Stomach (tissue), 9 donors: ENCODE results near the gene MEG3. TPM values are rescaled to one million over a fixed set of nuclear protein-coding genes. Genes with fewer than 3 reads are reported as not detected.

Source experiments
- DNase-seq, 2 donors: peaks; one replicate each; pipeline versions ENCODE4 v3.0.0 to v3.0.0-alpha.2; 2013 to 2019
- H3K27ac ChIP-seq, 5 donors: fragments of 200-600 bp in 4 of 5; sonication (generic) in 4 of 5; one replicate each; pipeline ENCODE4 v1.5.1; 2013 to 2019; ENCODE audit warnings: mild to moderate bottlenecking in 1 of 5, moderate library complexity in 1 of 5
- H3K27me3 ChIP-seq, 3 donors: fragments of 200-600 bp; sonication (generic); one replicate each; pipeline ENCODE4 v1.5.1; 2017 to 2019; ENCODE audit warnings: mixed run types in 1 of 3
- H3K36me3 ChIP-seq, 4 donors: fragments of 200-600 bp; sonication (generic); 1 replicate in 3 of 4; 2 replicates in 1 of 4; pipeline ENCODE4 v1.5.1; 2016 to 2019
- H3K4me1 ChIP-seq, 4 donors: fragments of 200-600 bp; sonication (generic); one replicate each; pipeline ENCODE4 v1.5.1; 2016 to 2019
- H3K4me3 ChIP-seq, 4 donors: fragments of 200-600 bp; sonication (generic) in 3 of 4; one replicate each; pipeline ENCODE4 v1.5.1; 2016 to 2019; ENCODE audit warnings: mild to moderate bottlenecking in 1 of 4
- H3K9me3 ChIP-seq, 4 donors: fragments of 200-600 bp; sonication (generic); one replicate each; pipeline ENCODE4 v1.5.1; 2016 to 2019
- EP300 ChIP-seq: sonication (generic); formaldehyde crosslinking; IDR thresholded peaks from one replicate; pipeline ENCODE4 v1.6.1; 2017; ENCODE audit warnings: antibody characterized with exemption
- POLR2A ChIP-seq, 4 donors: fragments of 450-650 bp; IDR thresholded peaks; one replicate each; pipeline ENCODE4 v1.6.1; 2016; ENCODE audit warnings: antibody characterized with exemption in 4 of 4, control low read depth in 2 of 4, mild to moderate bottlenecking in 1 of 4, moderate library complexity in 1 of 4
- POLR2AphosphoS5 ChIP-seq, 3 donors: sonication (generic); formaldehyde crosslinking; IDR thresholded peaks; one replicate each; pipeline ENCODE4 v1.6.1; 2016; ENCODE audit warnings: antibody characterized with exemption in 3 of 3
- WGBS, 5 donors: extraction: QIAGEN DNeasy Blood & Tissue Kit in 3 of 5; methylation state at CpG; one replicate each; pipeline versions ENCODE4 v1.1.5 to v1.1.7; 2013 to 2018; 5-methylcytosine and 5-hydroxymethylcytosine counted together
- intact Hi-C: fragments of 100-400 bp; cut with DNase I; formaldehyde crosslinking; loops from one replicate; pipeline ENCODE4 v1.15.1; 2023; ENCODE audit warnings: low total_unique reads
- polyA plus RNA-seq, 3 donors: library from polyadenylated mRNA; stranded (reverse); fragments of 200-250 nt; gene quantifications; one replicate each; pipeline ENCODE4 v1.2.3, GENCODE V29; 2013
- total RNA-seq, 5 donors: library from RNA; depleted of rRNA; stranded (reverse); fragments of >200 nt; gene quantifications; one replicate each; pipeline versions ENCODE4 v1.1.0 to v1.2.3, GENCODE V29; 2014 to 2016
- TF ChIP-seq, protein P1 (sequence below), 7 experiments: fragments of 450-650 bp in 4 of 7; fragments of 200-600 bp in 3 of 7; sonication (generic) in 3 of 7; IDR thresholded peaks; one replicate each; pipeline ENCODE4 v1.5.1; 2016 to 2019; ENCODE audit warnings: antibody characterized with exemption in 7 of 7, control low read depth in 2 of 7, mild to moderate bottlenecking in 1 of 7
- donor health status: healthy with polysubstance abuse.
- donor health status: Bipolar disorder and iron deficiency.
- donor health status: healthy.

MEG3 gene
- total and polyA plus RNA-seq, 8 donors: 13.4 to 390 (median 99.2) TPM

DNA sequence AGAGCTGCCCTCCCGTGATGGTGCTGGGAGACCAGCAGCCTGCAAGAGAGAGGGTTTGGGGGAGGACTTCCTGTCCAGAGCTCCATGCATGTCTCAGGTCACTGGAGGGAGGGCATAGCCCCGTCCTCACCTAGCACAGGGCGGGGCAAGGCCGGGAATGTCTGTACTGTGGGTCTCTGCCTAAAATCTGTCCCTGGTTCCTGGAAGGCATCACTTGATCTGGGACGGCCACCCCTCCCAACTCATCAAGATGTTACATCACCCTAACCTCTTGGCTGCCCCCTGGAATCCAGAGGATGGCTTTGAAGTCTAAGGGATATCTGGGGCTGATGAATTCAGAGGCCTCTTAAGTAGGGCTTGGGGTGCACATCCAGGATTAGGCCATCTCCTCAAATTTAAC lies 37.0 kb upstream of the MEG3 start:
- H3K36me3 ChIP-seq: no peaks in the 10 kb centered on the region
- TF ChIP-seq POLR2AphosphoS5 (IDR thresholded peaks at IDR 0.05) (no peak), EP300 (no peak)
- peaks cover 0 to 45% (median 11%) of the 10 kb centered on the region in 3 donors for H3K27me3 ChIP-seq
- WGBS, 5 donors: 54 to 74% (median 60%) methylated on average over 5 of the region's 5 CpGs
- no peak overlapping the region for H3K27ac ChIP-seq
- no peak overlapping the region for H3K4me3 ChIP-seq
- intact Hi-C loops: no loop called here
- no peaks in the 10 kb centered on the region for H3K4me1 ChIP-seq
- no peaks in the 10 kb centered on the region for H3K9me3 ChIP-seq
- DNase-seq: no peak

GRCh38 chr14:100789460-100790417 lies 36.2 kb upstream of the MEG3 start:
- H3K4me3 ChIP-seq: no peak overlapping the region
- WGBS, 5 donors: 82 to 88% (median 84%) methylated on average over 12 of the region's 12 CpGs

DNA sequence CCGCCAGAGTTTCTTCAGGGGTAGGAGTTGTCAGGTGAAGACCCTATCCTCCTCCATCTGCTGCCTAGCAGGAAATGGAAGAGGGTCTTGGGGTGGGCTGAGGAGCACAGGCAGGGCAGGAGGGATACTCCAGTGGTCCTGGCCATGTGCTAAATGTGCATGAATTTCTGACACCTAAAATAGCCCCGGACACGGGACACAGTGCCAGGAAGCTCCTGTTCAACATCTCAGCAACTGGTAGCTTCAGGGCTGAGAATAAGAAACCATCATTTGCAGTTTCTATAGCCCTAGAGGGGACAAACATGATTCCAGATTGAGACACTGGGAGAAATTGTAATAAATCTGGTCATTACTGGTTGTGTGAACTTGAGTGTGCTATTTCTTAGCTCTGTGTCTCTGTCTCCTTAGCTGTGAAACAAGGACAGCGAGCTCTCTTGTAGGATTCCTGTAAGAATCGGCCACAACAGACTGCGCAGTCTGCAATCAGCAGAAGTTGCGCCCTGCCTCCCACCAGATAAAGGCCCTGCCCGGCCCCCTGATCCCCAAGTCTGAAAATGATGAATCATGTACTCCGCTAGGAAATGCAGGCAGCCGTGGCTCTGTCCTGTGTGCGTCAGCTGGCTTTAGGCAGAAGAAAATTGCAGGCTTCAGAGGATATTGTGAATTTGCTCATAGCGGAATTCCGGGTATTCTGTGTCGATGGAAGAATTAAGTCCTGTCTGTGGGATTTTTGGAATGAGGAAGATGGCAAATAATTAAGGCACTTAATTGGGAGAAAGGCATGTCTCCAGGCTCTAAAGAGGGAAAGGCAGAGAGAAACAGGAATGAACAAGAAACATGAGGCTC lies 35.2 kb upstream of the MEG3 start:
- intact Hi-C loops: no loop called here
- Histone ChIP-seq H3K27ac (no peak overlapping the region), H3K4me3 (no peak overlapping the region), H3K36me3 (no peaks in the 10 kb centered on the region), H3K4me1 (no peaks in the 10 kb centered on the region), H3K27me3 (peaks cover 0 to 41% (median 11%) of the 10 kb centered on the region in 3 donors), H3K9me3 (no peaks in the 10 kb centered on the region)
- 78 to 84% (median 84%) methylated on average over 14 of the region's 14 CpGs for WGBS, 5 donors
- peak in 1 of 2 donors; percentile 67 for DNase-seq
- TF ChIP-seq, protein P1, sequence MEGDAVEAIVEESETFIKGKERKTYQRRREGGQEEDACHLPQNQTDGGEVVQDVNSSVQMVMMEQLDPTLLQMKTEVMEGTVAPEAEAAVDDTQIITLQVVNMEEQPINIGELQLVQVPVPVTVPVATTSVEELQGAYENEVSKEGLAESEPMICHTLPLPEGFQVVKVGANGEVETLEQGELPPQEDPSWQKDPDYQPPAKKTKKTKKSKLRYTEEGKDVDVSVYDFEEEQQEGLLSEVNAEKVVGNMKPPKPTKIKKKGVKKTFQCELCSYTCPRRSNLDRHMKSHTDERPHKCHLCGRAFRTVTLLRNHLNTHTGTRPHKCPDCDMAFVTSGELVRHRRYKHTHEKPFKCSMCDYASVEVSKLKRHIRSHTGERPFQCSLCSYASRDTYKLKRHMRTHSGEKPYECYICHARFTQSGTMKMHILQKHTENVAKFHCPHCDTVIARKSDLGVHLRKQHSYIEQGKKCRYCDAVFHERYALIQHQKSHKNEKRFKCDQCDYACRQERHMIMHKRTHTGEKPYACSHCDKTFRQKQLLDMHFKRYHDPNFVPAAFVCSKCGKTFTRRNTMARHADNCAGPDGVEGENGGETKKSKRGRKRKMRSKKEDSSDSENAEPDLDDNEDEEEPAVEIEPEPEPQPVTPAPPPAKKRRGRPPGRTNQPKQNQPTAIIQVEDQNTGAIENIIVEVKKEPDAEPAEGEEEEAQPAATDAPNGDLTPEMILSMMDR (IDR thresholded peaks at IDR 0.05): no peak
- no peak for TF ChIP-seq POLR2AphosphoS5 (IDR thresholded peaks at IDR 0.05)
- no peak for TF ChIP-seq EP300
- no peak for TF ChIP-seq POLR2A (IDR thresholded peaks at IDR 0.05)

More at GRCh38 chr14:100789460-100790417, 36.2 kb upstream of the MEG3 start:
- DNase-seq: no peak
- H3K9me3 ChIP-seq: no peaks in the 10 kb centered on the region
- H3K27me3 ChIP-seq: peaks cover 0 to 45% (median 11%) of the 10 kb centered on the region in 3 donors
- intact Hi-C loops: no loop called here
- no peak overlapping the region for H3K27ac ChIP-seq
- no peaks in the 10 kb centered on the region for H3K36me3 ChIP-seq
- TF ChIP-seq EP300: no peak
- TF ChIP-seq, protein P1 (IDR thresholded peaks at IDR 0.05): no peak
- TF ChIP-seq POLR2A (IDR thresholded peaks at IDR 0.05): no peak
- no peak for TF ChIP-seq POLR2AphosphoS5 (IDR thresholded peaks at IDR 0.05)
- H3K4me1 ChIP-seq: no peaks in the 10 kb centered on the region

- 89 to 95% (median 92%) methylated on average over 7 to 13 of the region's 13 CpGs for WGBS, 5 donors
- Histone ChIP-seq H3K4me3 (no peak overlapping the region), H3K9me3 (no peaks in the 10 kb centered on the region), H3K36me3 (no peaks in the 10 kb centered on the region), H3K4me1 (no peaks in the 10 kb centered on the region), H3K27me3 (peaks cover 0 to 38% (median 11%) of the 10 kb centered on the region in 3 donors), H3K27ac (no peak overlapping the region)
- DNase-seq: no peak
- TF ChIP-seq POLR2A (IDR thresholded peaks at IDR 0.05) (no peak), POLR2AphosphoS5 (IDR thresholded peaks at IDR 0.05) (no peak), EP300 (no peak)
- TF ChIP-seq, protein P1 (IDR thresholded peaks at IDR 0.05): no peak
- intact Hi-C loops: no loop called here
Measured at GRCh38 chr14:100791348-100791735, 34.6 kb upstream of the MEG3 start.
